ENCODE results near the gene CTTNBP2. TPM values are rescaled to one million over a fixed set of nuclear protein-coding genes. Genes with fewer than 3 reads are reported as not detected.

Gene CTTNBP2
- total and polyA plus RNA-seq, 2 donors (not counting 1 experiment from before 2014, with no cell fraction given) = 0.04 to 0.27 TPM

- H3K9ac ChIP-seq (ENCODE audit: low read length) = no peak overlapping the region
- H3K27me3 Mint-ChIP-seq = peaks cover 16% of the 10 kb centered on the region
- POLR2A ChIA-PET = no interaction called here
- H3K27ac ChIP-seq (ENCODE audit: low read length in 2 of 2) = no peak overlapping the region
- TF ChIP-seq CTCF (IDR thresholded peaks at IDR 0.05) = no peak
- no peak for TF ChIP-seq EZH2 (IDR thresholded peaks at IDR 0.05; ENCODE audit: borderline replicate concordance, insufficient read depth, low read depth, low read length, poor library complexity, severe bottlenecking)
- no peaks in the 10 kb centered on the region for H3K36me3 ChIP-seq (replicated peaks in 1 of 2; ENCODE audit: control extremely low read depth in 1 of 2, control insufficient read depth in 1 of 2, extremely low read depth in 1 of 2, insufficient read depth in 2 of 2, low read length in 1 of 2)
- H3K4me1 Mint-ChIP-seq = peaks cover 9% of the 10 kb centered on the region
- H2AFZ ChIP-seq (ENCODE audit: insufficient read depth, low read depth, low read length, poor library complexity, severe bottlenecking) = no peak overlapping the region
- intact Hi-C loops (cut with micrococcal nuclease) = no loop called here
- CTCF ChIA-PET = no interaction called here
- no peaks in the 10 kb centered on the region for H3K79me2 ChIP-seq (ENCODE audit: control insufficient read depth, insufficient read depth, low read length)
- no peak for DNase-seq
- no peaks in the 10 kb centered on the region for H4K20me1 ChIP-seq (ENCODE audit: control insufficient read depth, insufficient read depth, low read length, poor library complexity, severe bottlenecking)
- no peak for ATAC-seq (ENCODE audit: low read depth)
- H3K27ac Mint-ChIP-seq = no peak overlapping the region
- H3K9me3 ChIP-seq (ENCODE audit: control extremely low read depth in 1 of 3, control insufficient read depth in 2 of 3, insufficient read depth in 1 of 3, low read length in 2 of 3) = no peaks in the 10 kb centered on the region
- H3K4me2 ChIP-seq (replicated peaks; ENCODE audit: low read depth, low read length, poor library complexity, severe bottlenecking) = no peak overlapping the region
- H3K27me3 ChIP-seq (replicated peaks in 1 of 4; ENCODE audit: control extremely low read depth in 1 of 4, control insufficient read depth in 3 of 4, insufficient read depth in 4 of 4, low read length in 3 of 4) = no peaks in the 10 kb centered on the region
- no peak overlapping the region for H3K4me3 Mint-ChIP-seq
- 38% methylated on average over 2 of the region's 2 CpGs for WGBS (ENCODE audit: insufficient coverage)
- no peak overlapping the region for H3K4me3 ChIP-seq (ENCODE audit: control extremely low read depth in 1 of 5, extremely low read depth in 1 of 5, insufficient read depth in 1 of 5, low read depth in 2 of 5, low read length in 4 of 5)
- H3K4me1 ChIP-seq (ENCODE audit: control insufficient read depth in 2 of 2, insufficient read depth in 2 of 2, low read length in 2 of 2) = no peaks in the 10 kb centered on the region
- no peaks in the 10 kb centered on the region for H3K9me3 Mint-ChIP-seq (ENCODE audit: insufficient read depth)
Measured at GRCh38 chr7:117775801-117776200, 97.4 kb downstream of the CTTNBP2 start.

DNA sequence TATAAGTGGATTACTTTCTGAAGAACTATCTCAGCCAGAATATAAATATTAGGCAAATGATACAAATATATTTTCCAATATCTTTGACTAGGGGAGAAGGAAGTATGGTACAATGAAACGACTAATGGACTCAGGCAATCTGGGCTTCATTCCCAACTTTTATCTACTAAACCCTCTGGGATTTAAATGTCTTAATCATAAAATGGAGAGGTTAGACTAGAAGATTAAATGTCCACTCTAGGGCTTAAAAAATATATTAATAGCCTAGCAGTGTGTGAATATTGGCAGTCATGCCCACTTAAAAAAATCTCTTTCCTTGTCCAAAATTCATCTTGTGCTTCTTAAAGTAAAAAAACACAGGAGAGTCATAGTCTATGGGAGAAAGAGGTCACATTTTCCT is 98.3 kb downstream of the CTTNBP2 start:
- H4K20me1 ChIP-seq (ENCODE audit: control insufficient read depth, insufficient read depth, low read length, poor library complexity, severe bottlenecking) = no peaks in the 10 kb centered on the region

More for the DNA sequence above, 98.3 kb downstream of the CTTNBP2 start:
- H3K4me3 Mint-ChIP-seq = no peak overlapping the region
- ChIA-PET POLR2A (no interaction called here), CTCF (no interaction called here)
- DNase-seq (no peak), ATAC-seq (ENCODE audit: low read depth) (no peak)
- no peaks in the 10 kb centered on the region for H3K9me3 Mint-ChIP-seq (ENCODE audit: insufficient read depth)
- no peak overlapping the region for H3K27ac ChIP-seq (ENCODE audit: low read length in 2 of 2)
- intact Hi-C loops (cut with micrococcal nuclease) = no loop called here
- no peaks in the 10 kb centered on the region for H3K27me3 ChIP-seq (replicated peaks in 1 of 4; ENCODE audit: control extremely low read depth in 1 of 4, control insufficient read depth in 3 of 4, insufficient read depth in 4 of 4, low read length in 3 of 4)
- H2AFZ ChIP-seq (ENCODE audit: insufficient read depth, low read depth, low read length, poor library complexity, severe bottlenecking) = no peak overlapping the region
- no peak overlapping the region for H3K4me2 ChIP-seq (replicated peaks; ENCODE audit: low read depth, low read length, poor library complexity, severe bottlenecking)
- H3K4me3 ChIP-seq (ENCODE audit: control extremely low read depth in 1 of 5, extremely low read depth in 1 of 5, insufficient read depth in 1 of 5, low read depth in 2 of 5, low read length in 4 of 5) = no peak overlapping the region
- no peaks in the 10 kb centered on the region for H3K36me3 ChIP-seq (replicated peaks in 1 of 2; ENCODE audit: control extremely low read depth in 1 of 2, control insufficient read depth in 1 of 2, extremely low read depth in 1 of 2, insufficient read depth in 2 of 2, low read length in 1 of 2)
- no peaks in the 10 kb centered on the region for H3K9me3 ChIP-seq (ENCODE audit: control extremely low read depth in 1 of 3, control insufficient read depth in 2 of 3, insufficient read depth in 1 of 3, low read length in 2 of 3)
- peaks cover 9% of the 10 kb centered on the region for H3K4me1 Mint-ChIP-seq
- no CpG with 5 or more reads among the region's 1 CpG for WGBS (ENCODE audit: insufficient coverage)
- no peak overlapping the region for H3K27ac Mint-ChIP-seq
- TF ChIP-seq CTCF (IDR thresholded peaks at IDR 0.05) (no peak), EZH2 (IDR thresholded peaks at IDR 0.05; ENCODE audit: borderline replicate concordance, insufficient read depth, low read depth, low read length, poor library complexity, severe bottlenecking) (no peak)
- no peak overlapping the region for H3K9ac ChIP-seq (ENCODE audit: low read length)
- H3K4me1 ChIP-seq (ENCODE audit: control insufficient read depth in 2 of 2, insufficient read depth in 2 of 2, low read length in 2 of 2) = no peaks in the 10 kb centered on the region
- H3K27me3 Mint-ChIP-seq = peaks cover 22% of the 10 kb centered on the region
- no peaks in the 10 kb centered on the region for H3K79me2 ChIP-seq (ENCODE audit: control insufficient read depth, insufficient read depth, low read length)
